Neural progenitor cell (in vitro differentiated cells): Measurements from ENCODE around the gene ATP6V1A. TPM values are rescaled to one million over a fixed set of nuclear protein-coding genes. Genes with fewer than 3 reads are reported as not detected.
A peak's percentile ranks its signal among the peaks of the same experiment; 100 is the strongest.

ENCODE experiments used
- DNase-seq: peaks from one replicate; pipeline ENCODE4 v3.0.0-alpha.2; 2016; ENCODE audit warnings: low spot score
- H2AFZ ChIP-seq: fragments of 200-600 bp; sonication (generic); replicated peaks from 2 replicates; pipeline ENCODE4 v1.6.1; 2016; ENCODE audit warnings: antibody characterized with exemption
- H3F3A ChIP-seq: fragments of 200-600 bp; sonication (generic); 2 replicates; pipeline ENCODE4 v1.6.1; 2016; ENCODE audit warnings: antibody characterized with exemption, low read depth
- H3K27ac ChIP-seq: fragments of 200-600 bp; sonication (generic); 2 replicates; pipeline ENCODE4 v1.5.1; 2016; ENCODE audit warnings: mild to moderate bottlenecking
- H3K27me3 ChIP-seq: fragments of 200-600 bp; sonication (generic); 2 replicates; pipeline ENCODE4 v1.6.1; 2016; ENCODE audit warnings: mild to moderate bottlenecking, moderate library complexity
- H3K36me3 ChIP-seq: fragments of 200-600 bp; sonication (generic); 2 replicates; pipeline ENCODE4 v1.5.1; 2016
- H3K4me1 ChIP-seq: fragments of 200-600 bp; sonication (generic); 2 replicates; pipeline ENCODE4 v1.6.1; 2016; ENCODE audit warnings: mixed run types
- H3K4me2 ChIP-seq: fragments of 200-600 bp; sonication (generic); 2 replicates; pipeline ENCODE4 v1.6.1; 2016
- H3K4me3 ChIP-seq: fragments of 200-600 bp; sonication (generic); 2 replicates; pipeline ENCODE4 v1.5.1; 2016
- H3K79me2 ChIP-seq: fragments of 200-600 bp; sonication (generic); 2 replicates; pipeline ENCODE4 v1.6.1; 2016; ENCODE audit warnings: low read depth
- H3K9ac ChIP-seq: fragments of 200-600 bp; sonication (generic); 2 replicates; pipeline ENCODE4 v1.6.1; 2016
- H3K9me3 ChIP-seq: fragments of 200-600 bp; sonication (generic); 2 replicates; pipeline ENCODE4 v1.5.1; 2016; ENCODE audit warnings: low read depth
- H4K20me1 ChIP-seq: fragments of 200-600 bp; sonication (generic); 2 replicates; pipeline ENCODE4 v1.6.1; 2016; ENCODE audit warnings: low read depth
- H3K27ac Mint-ChIP-seq: 3 replicates; pipeline ENCODE4 v1.8.0; 2021; ENCODE audit warnings: mixed read lengths
- H3K27me3 Mint-ChIP-seq: 2 replicates; pipeline ENCODE4 v1.8.0; 2022; ENCODE audit warnings: low read depth, mild to moderate bottlenecking, inconsistent platforms, moderate library complexity, mixed read lengths; ENCODE audit not compliant: insufficient read depth
- H3K36me3 Mint-ChIP-seq: 3 replicates; pipeline ENCODE4 v1.8.0; 2021; ENCODE audit warnings: mixed read lengths
- H3K4me1 Mint-ChIP-seq: 3 replicates; pipeline ENCODE4 v1.8.0; 2021; ENCODE audit warnings: mixed read lengths
- H3K4me3 Mint-ChIP-seq: 3 replicates; pipeline ENCODE4 v1.8.0; 2021; ENCODE audit warnings: mild to moderate bottlenecking, moderate library complexity, mixed read lengths
- H3K9me3 Mint-ChIP-seq: 3 replicates; pipeline ENCODE4 v1.8.0; 2020; ENCODE audit warnings: mixed read lengths
- CTCF ChIP-seq: fragments of 200-600 bp; sonication (generic); IDR thresholded peaks from 2 replicates; pipeline ENCODE4 v1.5.1; 2017; ENCODE audit warnings: antibody characterized with exemption, mild to moderate bottlenecking
- EZH2 ChIP-seq: fragments of 200-600 bp; sonication (generic); IDR thresholded peaks from 2 replicates; pipeline ENCODE4 v1.6.1; 2017; ENCODE audit warnings: antibody characterized with exemption, mild to moderate bottlenecking, moderate library complexity
- EZH2phosphoT487 ChIP-seq: fragments of 200-600 bp; sonication (generic); IDR thresholded peaks from 2 replicates; pipeline ENCODE4 v1.6.1; 2017; ENCODE audit warnings: antibody characterized with exemption
- total RNA-seq: library from RNA; depleted of rRNA; stranded (reverse); fragments of >200 nt; gene quantifications from 2 replicates; pipeline ENCODE4 v1.2.3, GENCODE V29; 2015; ENCODE audit warnings: low replicate concordance

The ATP6V1A gene
- total RNA-seq, 1 donor from 2014 or later, result 115 TPM

GRCh38 chr3:113832477-113833164, 85.8 kb downstream of the ATP6V1A start:
- Mint-ChIP-seq H3K36me3 (no peaks in the 10 kb centered on the region), H3K4me1 (peaks cover 5% of the 10 kb centered on the region), H3K9me3 (peaks cover 11% of the 10 kb centered on the region), H3K4me3 (no peak overlapping the region), H3K27me3 (peaks cover 2% of the 10 kb centered on the region), H3K27ac (no peak overlapping the region)
- H3K4me2 ChIP-seq, result no peak overlapping the region
- TF ChIP-seq EZH2, result no peak
- no peak for TF ChIP-seq EZH2phosphoT487
- no peak for TF ChIP-seq CTCF
- H3K4me3 ChIP-seq, result no peak overlapping the region
- H3K36me3 ChIP-seq, result no peaks in the 10 kb centered on the region
- H3K4me1 ChIP-seq, result no peaks in the 10 kb centered on the region
- no peak overlapping the region for H3K27ac ChIP-seq
- H3K27me3 ChIP-seq, result no peaks in the 10 kb centered on the region
- no peaks in the 10 kb centered on the region for H3K79me2 ChIP-seq
- peak overlapping the region; percentile 40 for H2AFZ ChIP-seq
- DNase-seq, result peak; percentile 9
- no peaks in the 10 kb centered on the region for H3F3A ChIP-seq
- H4K20me1 ChIP-seq, result no peaks in the 10 kb centered on the region
- no peaks in the 10 kb centered on the region for H3K9me3 ChIP-seq
- H3K9ac ChIP-seq, result no peak overlapping the region

GRCh38 chr3:113834983-113835382, 88.1 kb downstream of the ATP6V1A start:
- H3K9me3 Mint-ChIP-seq, result peaks cover 11% of the 10 kb centered on the region
- H3K9ac ChIP-seq, result no peak overlapping the region

GRCh38 chr3:113838631-113839209, 91.9 kb downstream of the ATP6V1A start, which contains the start of gene GRAMD1C:
Gene GRAMD1C, plus strand, starts transcription at chr3:113838788. Its CDS starts 122 bp downstream, at chr3:113838910.
- Mint-ChIP-seq H3K4me1 (peaks cover 25% of the 10 kb centered on the region), H3K27me3 (peaks cover 4% of the 10 kb centered on the region), H3K27ac (peak within 1 kb of the TSS; percentile 96), H3K36me3 (peaks cover 3% of the 10 kb centered on the region), H3K4me3 (peak within 1 kb of the TSS; percentile 86), H3K9me3 (no peaks in the 10 kb centered on the region)
- H3K9ac ChIP-seq, result no peak within 1 kb of the TSS
- no peaks in the 10 kb centered on the region for H3K36me3 ChIP-seq
- DNase-seq, result peak; percentile 97
- TF ChIP-seq EZH2phosphoT487, result no peak
- TF ChIP-seq CTCF, result peak; percentile 91
- TF ChIP-seq EZH2, result no peak
- H3K79me2 ChIP-seq, result no peaks in the 10 kb centered on the region
- H3K9me3 ChIP-seq, result no peaks in the 10 kb centered on the region
- peak within 1 kb of the TSS; percentile 85 for H3K4me2 ChIP-seq
- peaks cover 9% of the 10 kb centered on the region for H3K4me1 ChIP-seq
- H2AFZ ChIP-seq, result peak within 1 kb of the TSS; percentile 74
- H3F3A ChIP-seq, result peaks cover 19% of the 10 kb centered on the region
- peak within 1 kb of the TSS; percentile 54 for H3K4me3 ChIP-seq
- H3K27me3 ChIP-seq, result no peaks in the 10 kb centered on the region
- H3K27ac ChIP-seq, result peak within 1 kb of the TSS; percentile 89
- H4K20me1 ChIP-seq, result no peaks in the 10 kb centered on the region

More at GRCh38 chr3:113834983-113835382, 88.1 kb downstream of the ATP6V1A start:
- H3K27ac Mint-ChIP-seq, result no peak overlapping the region
- H3K36me3 ChIP-seq, result no peaks in the 10 kb centered on the region
- no peaks in the 10 kb centered on the region for H3K79me2 ChIP-seq
- no peak for DNase-seq
- H3F3A ChIP-seq, result peaks cover 19% of the 10 kb centered on the region
- H3K9me3 ChIP-seq, result no peaks in the 10 kb centered on the region
- peaks cover 20% of the 10 kb centered on the region for H3K4me1 Mint-ChIP-seq
- no peaks in the 10 kb centered on the region for H3K36me3 Mint-ChIP-seq
- H2AFZ ChIP-seq, result no peak overlapping the region
- H3K27me3 ChIP-seq, result no peaks in the 10 kb centered on the region
- H3K27me3 Mint-ChIP-seq, result peaks cover 2% of the 10 kb centered on the region
- H3K4me2 ChIP-seq, result no peak overlapping the region
- no peak for TF ChIP-seq CTCF
- TF ChIP-seq EZH2phosphoT487, result no peak
- TF ChIP-seq EZH2, result no peak
- peaks cover 9% of the 10 kb centered on the region for H3K4me1 ChIP-seq
- H3K4me3 ChIP-seq, result no peak overlapping the region
- H4K20me1 ChIP-seq, result no peaks in the 10 kb centered on the region
- no peak overlapping the region for H3K4me3 Mint-ChIP-seq
- H3K27ac ChIP-seq, result no peak overlapping the region
